GM21381 (cell line): Measurements from ENCODE around the gene UBALD2.
"Not testable (repeated sequence)": the region's sequence is repeated elsewhere in the genome, so short reads cannot be mapped to it uniquely, and the experiment has no call there.

Experiments used
- ATAC-seq: cut with Tn5 transposase; IDR thresholded peaks from one replicate; pipeline ENCODE4 v1.9.1; 2021; ENCODE audit warnings: mild to moderate bottlenecking, moderate library complexity; ENCODE audit not compliant: unreplicated experiment

Gene UBALD2

GRCh38 chr17:76244721-76245120, 20.4 kb upstream of the UBALD2 start:
- not testable (repeated sequence) for ATAC-seq

- ATAC-seq, result peak; percentile 97
Observed at GRCh38 chr17:76246080-76247066, 18.8 kb upstream of the UBALD2 start.

- ATAC-seq, result no peak
Observed at GRCh38 chr17:76247304-76247703, 17.8 kb upstream of the UBALD2 start.

- ATAC-seq, result no peak
Observed at GRCh38 chr17:76248013-76248782, 16.9 kb upstream of the UBALD2 start.

GRCh38 chr17:76250141-76250540, 15.0 kb upstream of the UBALD2 start:
- ATAC-seq, result no peak

- no peak for ATAC-seq
Observed at GRCh38 chr17:76251478-76252039, 13.6 kb upstream of the UBALD2 start.

- ATAC-seq, result peak; percentile 57
Observed at GRCh38 chr17:76252040-76252954, 12.9 kb upstream of the UBALD2 start.

GRCh38 chr17:76252967-76253766, 12.0 kb upstream of the UBALD2 start:
- not testable (repeated sequence) for ATAC-seq

- ATAC-seq, result no peak
Observed at GRCh38 chr17:76253841-76254240, 11.3 kb upstream of the UBALD2 start.

GRCh38 chr17:76254275-76254674, 10.9 kb upstream of the UBALD2 start:
- ATAC-seq, result no peak

GRCh38 chr17:76255801-76256429, 9.2 kb upstream of the UBALD2 start:
- no peak for ATAC-seq

GRCh38 chr17:76256430-76257050, 8.6 kb upstream of the UBALD2 start:
- not testable (repeated sequence) for ATAC-seq

- no peak for ATAC-seq
Observed at GRCh38 chr17:76260220-76260619, 4.9 kb upstream of the UBALD2 start.

- ATAC-seq, result no peak
Observed at GRCh38 chr17:76260669-76261068, 4.5 kb upstream of the UBALD2 start.

GRCh38 chr17:76261421-76262215, 3.5 kb upstream of the UBALD2 start:
- no peak for ATAC-seq

- no peak for ATAC-seq
Observed at GRCh38 chr17:76262732-76263344, 2.3 kb upstream of the UBALD2 start.

GRCh38 chr17:76263896-76264295, 1.3 kb upstream of the UBALD2 start:
- no peak for ATAC-seq

- ATAC-seq, result no peak
Observed at GRCh38 chr17:76264425-76264754, 758 bp upstream of the UBALD2 start.
